ENCODE results near the gene IMPG2.

IMPG2 gene

DNA sequence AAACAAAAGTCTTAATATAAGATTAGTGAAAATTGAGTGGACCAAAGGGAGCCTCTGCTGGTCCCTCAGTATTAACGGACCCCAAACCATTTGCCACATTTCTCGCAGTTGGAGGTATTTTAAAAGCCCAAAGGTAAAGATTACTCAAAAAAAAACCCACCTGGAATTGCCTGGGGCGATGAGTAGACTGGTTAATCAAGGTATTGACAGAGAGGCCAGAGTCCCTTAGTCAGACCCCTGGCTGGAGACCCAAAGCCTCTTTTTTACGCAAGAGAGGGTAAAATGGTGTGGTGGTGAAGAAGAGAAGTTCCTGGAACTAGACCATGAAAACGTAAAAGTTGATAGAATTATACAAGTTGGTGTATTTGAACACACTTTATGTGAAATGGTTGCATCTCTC lies 137.2 kb downstream of the IMPG2 start:
- DNase-seq (ENCODE audit: low spot score) = no peak

DNA sequence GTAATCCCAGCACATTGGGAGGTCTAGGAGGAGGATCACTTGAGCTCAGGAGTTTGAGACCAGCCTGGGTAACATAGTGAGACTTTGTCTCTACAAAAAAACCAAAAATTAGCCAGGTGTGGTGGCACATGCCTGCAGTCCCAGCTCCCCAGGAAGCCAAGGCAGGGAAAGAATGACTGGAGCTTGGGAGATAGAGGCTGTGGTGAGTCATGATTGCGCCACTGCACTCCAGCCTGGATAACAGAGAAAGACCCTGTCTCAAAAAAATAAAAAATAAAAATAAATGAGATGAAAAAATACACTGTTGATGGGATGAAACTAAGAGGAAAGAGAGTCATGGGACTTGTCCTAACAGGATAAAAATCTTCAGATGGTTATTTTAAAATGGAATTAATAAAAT lies 137.6 kb downstream of the IMPG2 start:
- DNase-seq (ENCODE audit: low spot score) = no peak

DNA sequence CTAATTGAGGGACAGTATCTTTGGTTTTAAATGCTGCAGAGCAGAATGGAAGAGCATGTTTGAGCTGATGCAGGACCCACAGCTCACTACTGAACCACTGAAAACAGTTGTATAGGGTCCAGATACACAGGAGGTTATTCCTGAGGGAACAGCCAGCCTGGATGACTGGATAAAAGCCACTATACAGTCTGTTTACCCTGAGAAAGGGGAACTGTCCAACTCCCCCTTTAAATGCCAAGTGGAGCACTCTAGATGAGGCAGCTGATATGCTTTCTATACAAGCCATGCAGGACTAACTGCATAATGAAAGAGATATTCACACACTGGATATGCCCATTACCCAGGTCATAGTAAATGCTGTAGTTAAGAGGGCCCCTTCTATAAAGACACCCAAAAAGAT lies 138.6 kb downstream of the IMPG2 start:
- DNase-seq (ENCODE audit: low spot score) = no peak

DNA sequence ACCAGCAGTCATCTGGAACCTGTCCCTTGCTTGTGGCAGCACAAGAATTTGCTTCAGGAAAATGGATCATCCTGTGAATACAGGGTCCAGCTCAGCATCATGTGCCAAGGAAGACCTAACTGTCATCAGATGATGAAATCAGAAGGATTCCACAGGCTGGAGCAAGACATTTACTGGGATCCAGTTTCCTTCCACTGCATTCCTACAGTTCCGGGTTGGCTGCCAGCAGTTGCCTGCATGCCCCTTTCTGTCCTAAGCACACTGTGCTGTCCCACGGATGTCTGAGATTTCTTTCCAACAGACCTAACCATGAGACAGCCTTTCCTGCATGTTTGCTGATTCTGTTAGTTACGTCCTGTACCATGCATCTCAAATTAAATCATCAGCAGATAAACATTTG lies 140.7 kb downstream of the IMPG2 start:
- peak; percentile 82 for DNase-seq (ENCODE audit: low spot score)

DNA sequence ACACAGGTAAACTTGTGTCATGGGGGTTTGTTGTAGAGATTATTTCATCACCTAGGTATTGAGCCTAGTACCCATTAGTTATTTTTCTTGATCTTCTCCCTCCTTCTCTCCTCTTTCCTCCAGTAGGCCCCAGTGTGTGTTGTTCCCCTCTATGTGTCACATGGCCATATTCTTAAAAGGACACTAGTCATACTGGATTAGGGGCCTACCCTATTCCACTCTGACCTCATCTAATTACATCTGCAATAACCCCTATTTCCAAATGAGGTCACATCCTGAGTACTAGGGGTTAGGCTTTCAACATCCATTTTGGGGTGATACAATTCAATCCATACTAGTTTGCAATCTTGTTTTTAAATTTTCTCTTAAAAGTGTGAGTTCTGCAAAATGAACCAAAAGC lies 142.8 kb downstream of the IMPG2 start:
- DNase-seq (ENCODE audit: low spot score) = no peak

Measured in GM03348 (cell line).